CD4-positive, alpha-beta memory T cell (primary cell): ENCODE measurements around the gene VEGFA. TPM values are rescaled to one million over a fixed set of nuclear protein-coding genes. Genes with fewer than 3 reads are reported as not detected.

ENCODE experiments used
- CTCF ChIA-PET: fragments of 350-600 bp; sonication (Branson Sonifier 250); formaldehyde crosslinking; loops from one replicate; lab custom pipeline; 2021; ENCODE audit warnings: inconsistent platforms; ENCODE audit not compliant: partially characterized antibody; lab: Charles Lee
- POLR2A ChIA-PET: fragments of 350-600 bp; sonication (Branson Sonifier 250); formaldehyde crosslinking; loops from one replicate; lab custom pipeline; 2021; ENCODE audit not compliant: partially characterized antibody; lab: Charles Lee
- DNase-seq, 5 donors: peaks; one replicate each; pipeline versions ENCODE4 v3.0.0 to v3.0.0-alpha.2; 2020 to 2022; ENCODE audit warnings: mixed read lengths in 1 of 5
- H3K27ac ChIP-seq: one replicate; pipeline ENCODE4 v1.7.0; 2013; ENCODE audit warnings: low read depth, low read length
- H3K27me3 ChIP-seq: 2 replicates; pipeline ENCODE4 v1.7.0; 2013; ENCODE audit warnings: mild to moderate bottlenecking, low read length, moderate library complexity; ENCODE audit not compliant: insufficient read depth
- H3K36me3 ChIP-seq: 2 replicates; pipeline ENCODE4 v1.7.0; 2013; ENCODE audit warnings: mild to moderate bottlenecking, low read length, moderate library complexity; ENCODE audit not compliant: insufficient read depth
- H3K4me1 ChIP-seq: 2 replicates; pipeline ENCODE4 v1.7.0; 2013; ENCODE audit warnings: mild to moderate bottlenecking, low read length, moderate library complexity; ENCODE audit not compliant: insufficient read depth
- H3K4me3 ChIP-seq, 2 donors: one replicate each; pipeline ENCODE4 v1.7.0; 2013; ENCODE audit warnings: low read length in 2 of 2, mild to moderate bottlenecking in 1 of 2
- H3K9me3 ChIP-seq, 2 donors: one replicate each; pipeline ENCODE4 v1.7.0; 2013; ENCODE audit warnings: low read length in 2 of 2, control low read depth in 1 of 2; ENCODE audit not compliant: control insufficient read depth in 1 of 2
- H3K27ac Mint-ChIP-seq, 7 donors: one replicate each; pipeline ENCODE4 v1.8.0; 2020 to 2021; ENCODE audit warnings: mixed read lengths in 7 of 7, mild to moderate bottlenecking in 6 of 7, inconsistent platforms in 3 of 7, moderate library complexity in 3 of 7
- H3K27me3 Mint-ChIP-seq, 2 donors: one replicate each; pipeline ENCODE4 v1.8.0; 2020 to 2021; ENCODE audit warnings: mixed read lengths in 2 of 2
- H3K36me3 Mint-ChIP-seq, 2 donors: one replicate each; pipeline ENCODE4 v1.8.0; 2020 to 2021; ENCODE audit warnings: mixed read lengths in 2 of 2, inconsistent platforms in 1 of 2, mild to moderate bottlenecking in 1 of 2
- H3K4me1 Mint-ChIP-seq, 4 donors: one replicate each; pipeline ENCODE4 v1.8.0; 2020 to 2021; ENCODE audit warnings: mixed read lengths in 4 of 4, mild to moderate bottlenecking in 1 of 4
- H3K4me3 Mint-ChIP-seq, 8 donors: one replicate each; pipeline ENCODE4 v1.8.0; 2020 to 2021; ENCODE audit warnings: mixed read lengths in 8 of 8, mild to moderate bottlenecking in 7 of 8, moderate library complexity in 6 of 8, inconsistent platforms in 3 of 8
- H3K9me3 Mint-ChIP-seq, 8 donors: one replicate each; pipeline ENCODE4 v1.8.0; 2020 to 2021; ENCODE audit warnings: mixed read lengths in 8 of 8, mild to moderate bottlenecking in 5 of 8, inconsistent platforms in 3 of 8, moderate library complexity in 1 of 8
- intact Hi-C: fragments of 100-400 bp; cut with micrococcal nuclease; formaldehyde crosslinking; loops from one replicate; pipeline ENCODE4 v1.15.1; 2023
- polyA plus RNA-seq, 2 donors: library from polyadenylated mRNA; unstranded; fragments of 300-500 nt; fragmentation: Illumina TruSeq; gene quantifications; one replicate each; pipeline ENCODE4 v1.2.3, GENCODE V29; 2021
- total RNA-seq, 2 experiments: library from RNA; stranded (reverse); gene quantifications; one replicate each; pipeline ENCODE4 v1.2.3, GENCODE V29; 2021

Gene VEGFA
- total and polyA plus RNA-seq, 4 experiments from 2014 or later, result 0.29 to 1.1 TPM; not detected in 2

GRCh38 chr6:43738267-43738676 is 31.7 kb upstream of the VEGFA start:
- Mint-ChIP-seq H3K27me3 (no peaks in the 10 kb centered on the region), H3K36me3 (no peaks in the 10 kb centered on the region), H3K9me3 (peaks cover 0 to 2% (median 0%) of the 10 kb centered on the region in 8 donors), H3K4me1 (peaks cover 0 to 19% (median 4%) of the 10 kb centered on the region in 4 donors), H3K27ac (peak overlapping the region in 1 of 7 donors; percentile 79), H3K4me3 (no peak overlapping the region)
- Histone ChIP-seq H3K4me3 (no peak overlapping the region), H3K36me3 (no peaks in the 10 kb centered on the region), H3K27me3 (no peaks in the 10 kb centered on the region), H3K4me1 (peaks cover 15% of the 10 kb centered on the region), H3K27ac (no peak overlapping the region), H3K9me3 (no peaks in the 10 kb centered on the region)
- ChIA-PET CTCF (no interaction called here), POLR2A (no interaction called here)
- no peak for DNase-seq
- intact Hi-C loops, result no loop called here

- Mint-ChIP-seq H3K9me3 (no peaks in the 10 kb centered on the region), H3K4me3 (no peak overlapping the region), H3K27ac (peak overlapping the region in 2 of 7 donors; percentile 42 to 72), H3K27me3 (no peaks in the 10 kb centered on the region), H3K36me3 (no peaks in the 10 kb centered on the region), H3K4me1 (peaks cover 0 to 11% (median 3%) of the 10 kb centered on the region in 4 donors)
- Histone ChIP-seq H3K27ac (no peak overlapping the region), H3K36me3 (no peaks in the 10 kb centered on the region), H3K27me3 (no peaks in the 10 kb centered on the region), H3K4me1 (peaks cover 9% of the 10 kb centered on the region), H3K4me3 (no peak overlapping the region), H3K9me3 (no peaks in the 10 kb centered on the region)
- ChIA-PET CTCF (interaction anchor here (0.6 to 1.5 kb wide), 2 partner anchors 15 to 1506 kb away, joined by 3 to 4 read pairs; no protein-coding TSS in a partner anchor), POLR2A (no interaction called here)
- DNase-seq, result no peak
- intact Hi-C loops, result no loop called here
These were observed 31.0 kb upstream of the VEGFA start for GRCh38 chr6:43738877-43739641.

GRCh38 chr6:43739642-43740091 is 30.3 kb upstream of the VEGFA start:
- no peaks in the 10 kb centered on the region for H3K27me3 Mint-ChIP-seq
- peak overlapping the region in 1 of 7 donors; percentile 72 for H3K27ac Mint-ChIP-seq
- H3K4me3 Mint-ChIP-seq, result no peak overlapping the region
- Histone ChIP-seq H3K9me3 (no peaks in the 10 kb centered on the region), H3K27ac (no peak overlapping the region), H3K4me3 (no peak overlapping the region), H3K27me3 (no peaks in the 10 kb centered on the region), H3K4me1 (peaks cover 3% of the 10 kb centered on the region), H3K36me3 (no peaks in the 10 kb centered on the region)
- no peaks in the 10 kb centered on the region for H3K36me3 Mint-ChIP-seq
- CTCF ChIA-PET, result interaction anchor here (1.5 kb wide), 1 partner anchor 15 kb away, joined by 4 read pairs; no protein-coding TSS in a partner anchor
- no peak for DNase-seq
- intact Hi-C loops, result no loop called here
- H3K4me1 Mint-ChIP-seq, result peaks cover 0 to 6% (median 1%) of the 10 kb centered on the region in 4 donors
- POLR2A ChIA-PET, result no interaction called here
- H3K9me3 Mint-ChIP-seq, result no peaks in the 10 kb centered on the region

- intact Hi-C loops, result no loop called here
- Histone ChIP-seq H3K36me3 (no peaks in the 10 kb centered on the region), H3K4me1 (no peaks in the 10 kb centered on the region), H3K4me3 (no peak overlapping the region), H3K27me3 (no peaks in the 10 kb centered on the region), H3K27ac (no peak overlapping the region), H3K9me3 (no peaks in the 10 kb centered on the region)
- Mint-ChIP-seq H3K27ac (no peak overlapping the region), H3K27me3 (peaks cover 0 to 2% of the 10 kb centered on the region in 2 donors), H3K36me3 (no peaks in the 10 kb centered on the region), H3K4me1 (peaks cover 0 to 3% (median 1%) of the 10 kb centered on the region in 4 donors), H3K9me3 (no peaks in the 10 kb centered on the region), H3K4me3 (no peak overlapping the region)
- POLR2A ChIA-PET, result no interaction called here
- CTCF ChIA-PET, result interaction anchor here (1.5 kb wide), 1 partner anchor 16 kb away, joined by 4 read pairs; no protein-coding TSS in a partner anchor
- DNase-seq, result no peak
These were observed 29.6 kb upstream of the VEGFA start for GRCh38 chr6:43740321-43740960.

- H3K27ac Mint-ChIP-seq, result no peak overlapping the region
- CTCF ChIA-PET, result no interaction called here
- no peak for DNase-seq
- peaks cover 2 to 7% of the 10 kb centered on the region in 2 donors for H3K27me3 Mint-ChIP-seq
- Histone ChIP-seq H3K27ac (no peak overlapping the region), H3K4me3 (no peak overlapping the region), H3K9me3 (no peaks in the 10 kb centered on the region), H3K27me3 (no peaks in the 10 kb centered on the region), H3K36me3 (no peaks in the 10 kb centered on the region), H3K4me1 (no peaks in the 10 kb centered on the region)
- no peaks in the 10 kb centered on the region for H3K36me3 Mint-ChIP-seq
- H3K4me1 Mint-ChIP-seq, result peaks cover 0 to 3% (median 0%) of the 10 kb centered on the region in 4 donors
- intact Hi-C loops, result no loop called here
- peaks cover 0 to 2% (median 0%) of the 10 kb centered on the region in 8 donors for H3K9me3 Mint-ChIP-seq
- H3K4me3 Mint-ChIP-seq, result no peak overlapping the region
- POLR2A ChIA-PET, result no interaction called here
These were observed 28.8 kb upstream of the VEGFA start for GRCh38 chr6:43740961-43741764.

- CTCF ChIA-PET, result no interaction called here
These were observed 28.2 kb upstream of the VEGFA start for GRCh38 chr6:43741829-43742228.

More at GRCh38 chr6:43741829-43742228, 28.2 kb upstream of the VEGFA start:
- Histone ChIP-seq H3K27me3 (no peaks in the 10 kb centered on the region), H3K4me3 (no peak overlapping the region), H3K27ac (no peak overlapping the region), H3K36me3 (no peaks in the 10 kb centered on the region), H3K4me1 (no peaks in the 10 kb centered on the region), H3K9me3 (no peaks in the 10 kb centered on the region)
- intact Hi-C loops, result no loop called here
- H3K4me3 Mint-ChIP-seq, result no peak overlapping the region
- no peak overlapping the region for H3K27ac Mint-ChIP-seq
- POLR2A ChIA-PET, result no interaction called here
- H3K36me3 Mint-ChIP-seq, result no peaks in the 10 kb centered on the region
- peaks cover 0 to 3% (median 0%) of the 10 kb centered on the region in 4 donors for H3K4me1 Mint-ChIP-seq
- H3K9me3 Mint-ChIP-seq, result peaks cover 0 to 2% (median 0%) of the 10 kb centered on the region in 8 donors
- no peak for DNase-seq
- peaks cover 6 to 9% of the 10 kb centered on the region in 2 donors for H3K27me3 Mint-ChIP-seq
